NCI-H1436 (cell line): ENCODE data around the gene ADGRA1.
"Not testable (repeated sequence)": the region's sequence is repeated elsewhere in the genome, so short reads cannot be mapped to it uniquely, and the experiment has no call there.

Source experiments
- DNase-seq: peaks from one replicate; lab custom pipeline; 2025; lab: John Stamatoyannopoulos, UW

The ADGRA1 gene, protein sequence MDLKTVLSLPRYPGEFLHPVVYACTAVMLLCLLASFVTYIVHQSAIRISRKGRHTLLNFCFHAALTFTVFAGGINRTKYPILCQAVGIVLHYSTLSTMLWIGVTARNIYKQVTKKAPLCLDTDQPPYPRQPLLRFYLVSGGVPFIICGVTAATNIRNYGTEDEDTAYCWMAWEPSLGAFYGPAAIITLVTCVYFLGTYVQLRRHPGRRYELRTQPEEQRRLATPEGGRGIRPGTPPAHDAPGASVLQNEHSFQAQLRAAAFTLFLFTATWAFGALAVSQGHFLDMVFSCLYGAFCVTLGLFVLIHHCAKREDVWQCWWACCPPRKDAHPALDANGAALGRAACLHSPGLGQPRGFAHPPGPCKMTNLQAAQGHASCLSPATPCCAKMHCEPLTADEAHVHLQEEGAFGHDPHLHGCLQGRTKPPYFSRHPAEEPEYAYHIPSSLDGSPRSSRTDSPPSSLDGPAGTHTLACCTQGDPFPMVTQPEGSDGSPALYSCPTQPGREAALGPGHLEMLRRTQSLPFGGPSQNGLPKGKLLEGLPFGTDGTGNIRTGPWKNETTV

DNA sequence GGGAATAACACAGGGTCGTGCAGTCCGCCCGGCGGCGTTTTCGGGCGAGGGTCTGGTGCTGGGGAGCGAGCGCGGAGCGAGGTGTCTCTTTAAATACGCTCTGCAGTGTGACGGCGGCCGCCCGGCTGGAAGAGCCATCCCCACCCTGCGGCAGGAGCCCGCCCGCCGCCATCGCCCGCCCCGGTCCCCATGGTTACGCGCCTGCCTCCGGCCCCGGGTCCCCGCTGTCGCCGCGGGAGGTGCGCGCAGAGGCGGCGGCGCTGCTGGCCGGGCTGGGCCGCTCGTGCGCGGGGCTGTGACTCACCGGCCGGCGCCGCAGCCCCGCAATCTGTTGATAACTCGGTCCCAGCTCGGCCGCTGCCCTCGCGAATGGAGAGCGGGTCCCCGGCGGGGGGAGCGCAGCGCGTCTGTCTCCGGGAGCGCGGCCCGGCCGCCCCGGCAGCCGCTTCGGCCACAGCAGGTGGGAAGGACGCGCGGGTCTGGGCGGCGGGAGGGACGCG lies at the start of gene ADGRA1:
Gene ADGRA1, plus strand, starts transcription at position 246 of the 500 bp plus-strand sequence. CDS start 986 bp downstream, outside the sequence.
- DNase-seq: no peak

DNA sequence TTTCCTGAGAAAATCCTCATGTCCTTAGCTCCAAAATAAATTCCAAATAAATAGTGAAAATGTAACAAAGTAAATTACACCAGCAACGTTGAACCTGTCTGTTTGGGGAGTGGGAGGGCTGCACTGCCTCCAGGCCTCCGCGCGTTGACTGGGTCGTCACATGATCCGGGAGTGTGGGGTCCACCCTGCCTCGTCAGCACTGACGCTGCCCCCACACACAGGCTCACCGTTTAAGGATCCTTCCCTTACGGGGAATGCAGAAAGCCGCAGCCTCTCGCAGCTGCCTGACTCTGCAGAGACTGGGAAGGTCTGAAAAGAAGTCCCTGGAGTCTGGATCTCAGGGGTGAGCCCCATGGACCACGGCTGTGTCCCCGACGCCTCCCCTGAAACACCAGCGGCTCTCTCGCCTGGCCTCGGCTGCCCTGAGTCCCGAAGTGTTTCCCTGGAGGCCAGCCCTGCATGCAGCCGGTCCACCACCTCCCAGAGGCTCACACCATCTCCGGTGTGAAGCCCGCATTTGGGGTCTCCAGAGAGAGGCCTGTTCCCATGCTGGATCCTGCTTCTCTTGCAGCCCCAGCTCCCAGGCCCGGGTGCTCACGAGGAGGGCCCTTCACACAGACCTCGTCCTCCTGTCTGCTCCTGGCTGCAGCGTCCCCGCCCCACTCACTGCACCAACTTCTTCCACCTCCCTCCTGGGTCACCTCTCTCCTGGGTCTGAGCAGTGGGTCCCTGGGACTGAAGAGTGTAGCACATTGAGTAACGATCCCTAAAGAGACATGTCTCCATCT lies 49.5 kb upstream of the ADGRA1 start:
- DNase-seq: no peak

DNA sequence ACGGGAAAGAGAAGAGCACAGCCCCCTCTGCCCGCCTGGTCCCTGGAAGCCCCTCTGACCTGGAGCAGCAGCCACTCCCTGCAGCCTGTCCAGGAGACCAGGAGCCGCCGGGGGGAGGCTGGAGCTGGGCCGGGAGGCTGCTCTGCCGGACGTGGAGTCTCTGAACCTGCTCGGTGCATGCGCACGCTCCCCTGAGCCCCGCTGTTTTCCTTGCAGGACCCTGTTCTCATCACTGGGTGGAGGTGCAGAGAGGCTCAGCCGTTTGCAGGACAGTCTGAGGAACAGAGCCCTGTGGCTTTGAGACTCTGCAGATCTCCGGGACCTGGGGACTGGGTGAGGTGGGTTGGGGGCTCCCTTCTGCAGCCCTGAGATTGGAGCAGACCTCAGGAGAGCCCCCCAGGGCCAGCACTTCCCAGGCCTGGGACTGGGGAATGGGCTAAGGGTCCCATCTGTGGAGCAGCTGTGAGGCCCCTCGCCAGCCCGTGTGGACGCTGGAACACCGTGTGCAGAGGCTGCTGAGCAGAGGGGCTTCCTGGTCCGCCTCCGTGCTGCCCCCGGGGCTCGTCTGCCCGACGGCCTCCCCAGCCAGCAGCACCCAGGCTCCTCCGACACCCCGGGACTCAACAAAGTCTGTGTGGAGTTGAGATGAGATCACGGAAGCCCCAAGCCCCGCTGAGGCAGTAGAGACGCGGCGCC lies 48.5 kb upstream of the ADGRA1 start:
- DNase-seq: no peak

DNA sequence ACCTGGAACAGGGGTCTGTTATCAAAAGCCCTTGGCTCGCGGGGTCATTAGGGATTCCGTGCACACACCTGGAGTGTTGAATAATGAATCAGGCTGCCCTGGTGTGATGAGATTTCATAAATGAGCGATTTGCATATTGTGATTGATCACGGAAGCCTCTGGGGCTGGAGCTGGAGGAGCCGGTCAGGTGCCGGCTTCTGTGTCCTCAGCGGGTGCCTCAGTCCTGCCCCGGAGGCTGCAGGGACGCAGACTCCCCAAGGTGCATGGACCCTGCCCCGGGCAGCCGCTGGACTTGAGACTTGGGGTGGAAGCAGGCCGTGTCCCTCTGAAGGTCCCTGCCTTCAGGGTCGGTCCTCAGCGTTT lies 47.9 kb upstream of the ADGRA1 start:
- no peak for DNase-seq

DNA sequence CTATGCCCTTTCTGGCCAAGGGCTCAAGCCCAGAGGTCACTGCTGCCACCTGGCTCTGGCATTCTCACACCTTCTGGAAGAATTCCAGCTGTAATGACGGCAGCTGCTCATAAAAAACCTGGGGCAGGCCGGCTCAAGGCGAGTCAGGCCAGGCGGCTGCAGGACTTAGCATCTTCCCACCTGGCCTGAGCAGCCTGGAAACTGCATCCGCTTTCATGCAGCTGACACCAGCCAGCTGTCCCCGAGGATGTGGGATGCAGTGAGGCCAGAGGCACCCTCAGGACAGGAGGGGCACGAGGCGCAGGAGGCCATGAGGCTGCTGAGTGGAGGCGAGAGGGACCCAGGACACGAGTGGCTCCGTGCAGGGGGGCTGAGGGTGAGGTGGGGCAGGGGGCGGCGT lies 47.5 kb upstream of the ADGRA1 start:
- no peak for DNase-seq

DNA sequence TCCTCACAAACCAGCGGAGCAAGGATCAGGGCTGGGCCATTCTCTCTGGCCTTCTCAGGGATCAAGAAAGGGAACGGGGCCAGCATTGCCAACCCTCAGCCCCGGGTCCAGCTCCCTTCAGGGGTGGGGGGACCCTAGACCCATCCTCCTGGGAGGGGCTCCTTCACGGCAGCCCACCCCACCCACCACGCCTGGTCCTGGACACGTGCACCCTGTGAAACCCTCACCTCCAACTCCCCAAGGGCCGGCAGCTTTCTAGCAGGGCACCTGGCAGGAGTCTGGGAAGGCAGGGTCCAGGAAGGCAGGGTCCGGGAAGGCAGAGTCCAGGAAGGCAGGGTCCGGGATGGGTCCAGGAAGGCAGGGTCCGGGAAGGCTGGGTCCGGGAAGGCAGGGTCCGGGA lies 46.6 kb upstream of the ADGRA1 start:
- DNase-seq: no peak

DNA sequence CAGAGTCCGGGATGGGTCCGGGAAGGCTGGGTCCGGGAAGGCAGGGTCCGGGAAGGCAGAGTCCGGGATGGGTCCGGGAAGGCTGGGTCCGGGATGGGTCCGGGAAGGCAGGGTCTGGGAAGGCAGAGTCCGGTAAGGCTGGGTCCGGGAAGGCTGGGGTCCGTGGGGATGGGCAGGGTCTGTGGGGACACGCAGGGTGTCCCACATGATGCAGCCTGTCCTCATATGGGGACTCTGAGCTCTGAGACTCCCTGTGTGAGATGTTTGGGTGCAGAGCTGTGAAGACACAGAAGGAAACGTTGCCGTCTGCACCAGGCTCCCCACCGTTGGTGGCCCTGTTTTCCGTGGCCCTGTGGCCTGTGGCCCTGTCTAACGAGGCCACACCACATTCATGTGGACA lies 45.7 kb upstream of the ADGRA1 start:
- no peak for DNase-seq

DNA sequence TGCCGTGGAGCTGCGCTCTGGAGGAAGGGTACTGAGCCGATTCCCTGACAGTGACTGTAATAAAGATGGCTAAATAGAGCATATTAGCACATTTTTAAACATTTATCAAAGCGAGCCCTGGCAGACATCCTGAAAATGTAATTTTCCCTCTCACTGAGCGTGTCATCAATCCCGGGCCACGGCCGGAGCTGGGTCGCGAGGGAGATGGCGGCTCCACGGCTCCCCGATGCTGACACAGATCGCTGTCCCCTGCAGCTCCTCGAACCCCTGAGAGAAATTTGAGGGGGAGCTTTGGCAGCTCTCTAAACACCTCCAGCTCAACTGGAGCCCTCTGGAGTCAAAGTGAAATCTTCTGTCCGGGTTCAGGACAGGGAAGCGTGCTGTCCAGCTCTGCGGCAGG lies 44.9 kb upstream of the ADGRA1 start:
- no peak for DNase-seq

DNA sequence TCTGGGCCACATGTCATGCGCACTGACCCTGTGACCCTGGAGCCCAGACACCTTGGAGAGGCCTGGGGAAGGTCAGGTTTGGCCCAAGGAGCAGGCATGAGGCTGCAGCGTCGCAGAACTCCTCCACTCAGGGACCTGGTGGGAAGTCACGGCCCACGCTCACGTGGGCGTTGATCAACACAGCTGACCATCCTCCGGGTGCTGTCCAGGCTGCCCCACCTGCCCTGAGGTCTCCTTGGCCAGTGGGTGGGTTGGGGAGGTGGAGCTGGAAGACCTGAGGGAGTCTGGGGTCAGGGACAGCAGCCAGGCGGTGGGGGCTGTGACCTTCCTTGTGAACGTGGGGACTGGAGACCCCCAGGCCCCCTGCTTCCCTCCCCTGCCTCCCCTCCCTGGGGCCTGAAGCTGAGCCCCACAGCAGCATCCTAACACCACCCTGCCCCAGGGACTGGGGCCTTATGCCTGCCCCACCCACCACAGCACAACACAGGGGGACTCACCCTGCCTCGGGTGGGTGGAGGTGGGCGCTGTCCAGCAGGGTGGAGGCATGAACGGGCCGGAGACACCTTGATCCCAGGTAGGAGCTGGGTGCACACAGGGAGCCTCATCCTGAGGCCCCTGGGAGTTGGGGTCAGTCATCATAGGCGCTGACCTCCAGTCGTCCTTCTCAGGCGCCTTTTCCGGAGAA lies 44.0 kb upstream of the ADGRA1 start:
- DNase-seq: no peak

DNA sequence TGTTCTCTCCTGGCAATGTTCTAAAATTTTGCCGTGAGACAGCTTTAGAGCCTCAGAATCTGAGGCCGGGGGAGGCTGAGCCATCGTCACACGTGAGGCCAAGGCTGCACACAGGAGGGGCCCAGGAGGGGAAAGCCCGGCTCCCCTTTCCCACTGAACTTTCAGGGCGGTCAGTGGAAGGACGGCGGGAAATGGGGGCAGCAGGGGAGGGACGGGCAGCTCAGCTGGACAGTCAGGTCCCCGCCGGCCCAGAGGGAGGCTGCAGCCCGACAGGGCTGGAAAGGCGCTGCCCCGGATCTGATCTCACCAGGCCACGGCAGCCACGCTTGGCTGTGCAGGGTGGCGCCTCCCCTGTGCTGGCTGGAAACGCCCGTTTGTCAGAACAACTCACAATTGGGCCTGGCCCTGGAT lies 43.3 kb upstream of the ADGRA1 start:
- DNase-seq: no peak

DNA sequence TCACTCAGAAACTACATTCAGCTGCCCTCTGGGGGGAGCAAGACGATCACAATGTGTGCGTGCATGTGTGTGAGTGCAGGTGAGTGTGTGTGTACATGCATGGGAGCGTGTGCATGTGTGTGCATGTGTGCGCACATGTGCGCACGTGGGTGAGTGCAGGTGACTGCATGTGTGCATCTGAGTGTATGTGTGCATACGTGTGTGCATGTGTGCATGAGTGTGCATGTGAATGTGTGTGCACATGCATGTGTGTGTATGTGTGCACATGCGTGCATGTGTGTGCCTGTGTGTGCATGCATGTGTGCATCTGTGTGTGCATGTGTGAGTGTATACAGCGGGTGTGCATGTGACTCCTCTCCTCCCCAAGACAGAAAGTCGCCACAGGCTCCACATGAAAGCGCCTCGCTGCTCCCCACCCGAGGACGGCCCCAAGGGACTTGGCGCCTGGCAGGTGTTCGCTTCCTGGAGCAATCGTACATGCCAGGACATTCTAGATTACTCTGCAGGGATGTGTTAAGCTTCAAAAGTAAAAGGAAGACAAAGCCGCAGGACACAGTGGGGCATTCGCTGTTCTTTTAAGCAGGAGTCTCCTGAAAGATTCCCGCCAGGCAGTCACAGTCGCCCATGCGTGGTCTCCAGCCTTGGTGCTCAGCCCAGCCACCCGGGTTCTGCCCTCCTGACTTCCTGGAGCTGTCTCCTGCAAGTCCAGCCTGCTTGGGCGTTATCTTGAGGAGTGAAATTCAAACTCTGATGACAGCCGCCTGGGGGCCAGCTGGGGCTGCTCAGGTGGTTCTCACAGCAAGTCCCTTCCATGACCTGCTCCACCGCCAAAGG lies 42.0 kb upstream of the ADGRA1 start:
- DNase-seq: no peak

DNA sequence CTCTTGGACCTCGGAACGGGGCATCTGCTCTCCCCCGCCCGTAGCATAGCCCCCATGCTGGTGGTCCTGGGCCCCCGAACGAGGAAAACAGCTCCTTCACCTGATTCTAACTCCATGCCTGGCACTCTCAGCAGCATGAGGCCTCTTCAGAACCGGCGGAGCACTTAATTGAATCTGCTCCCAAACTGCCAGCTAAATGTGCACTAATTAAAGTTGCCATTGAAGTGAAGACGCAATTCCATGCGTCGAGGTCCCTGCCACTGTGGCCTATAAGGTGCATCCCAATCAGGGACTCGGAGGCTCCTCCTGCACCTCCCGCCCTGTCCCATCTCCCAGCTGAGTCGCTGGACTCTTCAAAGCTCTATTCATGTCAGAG lies 41.3 kb upstream of the ADGRA1 start:
- no peak for DNase-seq

DNA sequence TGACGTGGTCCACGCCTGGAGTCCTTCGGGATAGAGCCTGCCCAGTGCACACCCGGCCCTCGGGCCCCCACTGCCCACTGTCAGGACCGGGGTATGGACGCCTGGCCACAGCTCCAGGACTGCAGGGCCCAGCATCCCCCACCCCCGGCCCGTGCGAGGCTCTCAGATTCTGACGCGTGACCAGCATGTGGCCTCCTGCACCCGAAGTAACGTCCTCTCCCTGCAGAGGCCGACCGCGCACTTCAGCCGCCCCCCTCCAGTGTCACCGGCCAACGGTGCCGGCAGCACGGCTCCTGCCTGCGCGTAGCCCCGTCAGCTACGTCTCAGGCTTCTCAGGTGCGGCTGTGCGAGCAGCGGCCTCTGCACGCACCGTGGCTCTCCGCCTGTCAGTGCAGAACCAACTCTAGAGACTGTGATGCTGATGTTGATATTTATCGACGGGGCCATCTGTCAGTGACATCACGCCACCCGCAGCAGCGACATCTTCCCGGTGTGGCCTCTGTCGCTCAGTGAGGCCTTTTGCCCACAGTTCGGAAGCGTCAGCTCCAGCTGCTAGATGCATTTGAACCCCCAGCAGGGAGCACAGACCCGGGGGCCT lies 40.1 kb upstream of the ADGRA1 start:
- DNase-seq: no peak

DNA sequence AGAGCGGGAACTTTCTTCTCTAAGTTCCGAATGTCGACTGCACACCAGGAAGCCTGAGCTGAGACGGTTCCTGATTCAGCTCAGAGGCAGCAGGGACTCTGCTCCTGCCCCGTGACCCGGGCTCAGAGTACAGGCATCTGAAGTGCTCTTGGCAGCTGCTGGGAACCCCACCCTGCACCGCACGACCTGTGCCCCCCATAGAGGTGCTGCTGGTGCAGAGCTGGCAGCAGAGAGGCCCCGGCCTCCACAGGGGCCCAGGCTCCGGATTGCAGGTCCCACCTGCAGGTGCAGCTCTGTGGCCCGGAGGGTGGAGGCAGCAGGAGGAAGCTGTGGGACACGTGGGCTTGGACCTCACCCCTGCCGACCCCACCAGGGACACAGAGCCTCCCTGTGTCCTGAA lies 39.5 kb upstream of the ADGRA1 start:
- DNase-seq: no peak

DNA sequence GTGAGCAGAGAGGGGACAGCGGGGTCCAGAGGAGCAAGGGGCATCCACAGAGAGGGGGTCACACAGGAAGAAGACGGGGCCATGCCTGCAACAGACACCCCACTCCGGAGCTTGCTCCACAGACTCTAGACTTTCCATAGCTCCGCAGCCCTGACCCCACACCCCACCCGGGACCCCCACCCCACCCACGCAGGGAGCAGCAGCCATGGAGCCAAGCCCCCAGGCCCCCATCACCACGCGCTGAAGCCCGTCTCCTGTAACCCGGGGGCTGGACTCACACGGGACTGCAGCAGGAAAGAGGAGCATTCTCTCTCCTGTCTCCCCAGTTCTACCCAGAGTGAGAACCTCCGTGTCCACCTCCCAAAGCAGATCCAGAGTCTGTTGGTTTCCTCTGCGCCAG lies 38.8 kb upstream of the ADGRA1 start:
- no peak for DNase-seq

DNA sequence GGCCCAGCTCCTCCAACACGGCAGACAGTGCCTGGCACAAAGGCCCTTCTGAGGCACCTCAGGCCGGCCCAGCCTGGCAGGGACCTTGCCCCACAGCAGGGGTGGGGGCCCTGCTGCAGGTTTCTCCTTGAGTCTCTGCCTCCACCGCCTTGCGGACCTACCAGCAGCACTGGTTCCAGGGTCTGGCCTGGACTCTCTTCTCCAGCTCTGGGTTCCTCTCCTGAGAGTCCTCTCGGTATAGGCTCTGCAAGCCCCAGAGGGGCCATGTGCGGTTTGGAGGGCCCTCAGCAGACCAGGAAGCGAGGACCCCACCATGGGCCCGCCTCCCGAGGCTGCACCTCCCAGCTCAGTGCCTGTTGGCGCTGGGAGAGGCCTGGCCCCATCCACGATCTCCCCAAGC lies 38.1 kb upstream of the ADGRA1 start:
- no peak for DNase-seq

DNA sequence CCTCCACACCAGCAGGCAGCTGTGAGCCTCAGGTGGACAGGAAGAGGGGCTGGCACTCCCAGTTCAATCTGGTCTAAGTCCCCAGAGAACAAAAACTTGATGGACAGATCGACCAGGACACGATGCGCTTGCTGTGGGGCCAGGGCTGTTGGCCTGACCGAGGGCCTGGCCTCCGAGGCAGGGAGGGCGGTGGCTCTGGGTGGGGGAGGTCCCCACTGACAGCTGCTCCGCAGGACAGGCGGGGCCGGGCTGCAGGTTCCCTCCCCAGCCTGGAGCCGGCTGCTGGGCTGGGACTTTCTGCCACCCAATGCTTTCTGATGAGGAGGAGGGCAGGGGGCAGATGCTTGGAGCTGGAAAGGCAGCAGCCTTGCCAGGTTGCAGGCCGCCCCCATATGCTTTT lies 37.4 kb upstream of the ADGRA1 start:
- no peak for DNase-seq

DNA sequence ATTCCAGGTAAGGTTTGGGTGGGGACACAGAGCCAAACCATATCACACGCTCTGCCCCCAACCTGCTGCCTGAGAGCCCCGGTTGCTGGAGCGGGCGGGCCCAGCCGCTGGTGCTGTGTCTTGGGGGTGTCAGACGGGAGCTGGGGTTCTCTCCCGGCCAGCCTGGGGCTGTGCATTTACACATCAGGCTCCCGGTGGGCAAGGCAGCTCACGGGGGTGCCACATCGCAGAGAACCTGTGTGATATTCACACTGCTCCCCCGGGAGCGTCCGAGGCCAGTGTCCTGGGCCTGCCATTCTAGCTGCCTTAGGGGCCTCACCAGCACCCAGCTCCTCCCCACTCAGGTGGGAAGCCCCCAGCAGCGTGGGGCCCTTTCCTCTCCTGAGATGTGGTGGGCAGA lies 35.6 kb upstream of the ADGRA1 start:
- DNase-seq: no peak

DNA sequence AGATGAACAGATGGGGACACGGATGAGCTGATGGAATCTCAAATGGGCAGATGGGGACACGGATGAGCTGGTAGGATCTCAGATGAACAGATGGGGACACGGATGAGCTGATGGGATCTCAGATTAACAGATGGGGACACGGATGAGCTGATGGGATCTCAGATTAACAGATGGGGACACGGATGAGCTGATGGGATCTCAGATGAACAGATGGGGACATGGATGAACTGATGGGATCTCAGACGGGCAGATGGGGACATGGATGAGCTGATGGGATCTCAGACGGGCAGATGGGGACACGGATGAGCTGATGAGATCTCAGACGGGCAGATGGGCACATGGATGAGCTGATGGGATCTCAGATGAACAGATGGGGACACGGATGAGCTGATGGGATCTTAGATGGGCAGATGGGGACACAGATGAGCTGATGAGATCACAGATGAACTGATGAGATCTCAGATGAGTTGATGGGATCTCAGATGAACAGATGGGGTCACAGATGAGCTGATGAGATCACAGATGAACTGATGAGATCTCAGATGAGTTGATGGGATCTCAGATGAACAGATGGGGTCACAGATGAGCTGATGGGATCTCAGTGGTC lies 34.1 kb upstream of the ADGRA1 start:
- not testable (repeated sequence) for DNase-seq

DNA sequence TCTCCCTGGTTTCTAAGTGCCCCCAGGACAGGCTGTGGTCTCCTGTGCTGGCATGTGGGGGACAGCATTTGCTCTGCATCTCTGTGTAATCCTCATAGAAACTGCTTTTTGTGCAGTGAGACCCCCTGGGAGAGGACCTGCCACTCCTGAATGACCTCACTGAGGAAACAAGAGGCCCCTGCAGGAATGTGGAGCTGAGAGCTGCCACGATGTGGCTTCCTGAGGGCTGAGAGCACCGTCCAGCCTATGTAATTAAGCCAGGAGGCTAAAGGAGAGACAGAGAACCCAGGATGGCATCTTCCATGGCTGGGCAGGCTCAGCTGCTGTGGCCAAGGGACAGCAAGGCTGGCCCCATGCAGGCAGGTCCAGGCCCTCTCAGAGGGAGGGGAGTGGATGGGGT lies 32.3 kb upstream of the ADGRA1 start:
- no peak for DNase-seq
